OCI-LY7 (cell line): ENCODE measurements around the gene ICA1. TPM values are rescaled to one million over a fixed set of nuclear protein-coding genes. Genes with fewer than 3 reads are reported as not detected.
"Not testable (repeated sequence)": the region's sequence is repeated elsewhere in the genome, so short reads cannot be mapped to it uniquely, and the experiment has no call there.

Experiments used
- BruUV-seq: library from RNA; stranded (reverse); fragments of 400-500 nt; replicated peaks from 2 replicates; lab custom pipeline; 2021; lab: Mats Ljungman, UMichigan
- CTCF ChIA-PET: fragments of 300-600 bp; sonication (Branson Sonifier 250); formaldehyde crosslinking; loops from one replicate; lab custom pipeline; 2022; ENCODE audit warnings: antibody characterized with exemption; ENCODE audit not compliant: unreplicated experiment; lab: Charles Lee
- POLR2A ChIA-PET: fragments of 300-600 bp; sonication (Branson Sonifier 250); formaldehyde crosslinking; loops from one replicate; lab custom pipeline; 2022; ENCODE audit warnings: antibody characterized with exemption; lab: Charles Lee
- DNase-seq: peaks from one replicate; pipeline ENCODE4 v3.0.0-alpha.2; 2015; ENCODE audit warnings: low spot score
- H2AFZ ChIP-seq: fragments of 200-600 bp; sonication (generic), shearing (Covaris generic); 2 replicates; pipeline ENCODE4 v1.6.1; 2014; ENCODE audit warnings: mild to moderate bottlenecking, antibody characterized with exemption, low read length, moderate library complexity
- H3K27ac ChIP-seq: fragments of 200-600 bp; sonication (generic); 2 replicates; pipeline ENCODE4 v1.5.1; 2014; ENCODE audit warnings: mixed run types, low read depth, mild to moderate bottlenecking, moderate library complexity, low read length, inconsistent platforms; ENCODE audit not compliant: poor library complexity, severe bottlenecking
- H3K36me3 ChIP-seq: fragments of 200-600 bp; sonication (generic); 2 replicates; pipeline ENCODE4 v1.6.1; 2014; ENCODE audit warnings: mild to moderate bottlenecking, antibody characterized with exemption, low read length, moderate library complexity, mixed read lengths; ENCODE audit not compliant: insufficient read depth
- H3K4me1 ChIP-seq: fragments of 200-600 bp; sonication (generic); 2 replicates; pipeline ENCODE4 v1.5.1; 2014; ENCODE audit warnings: mild to moderate bottlenecking, low read length; ENCODE audit not compliant: insufficient read depth, poor library complexity, severe bottlenecking
- H3K4me2 ChIP-seq: fragments of 200-600 bp; sonication (generic); 2 replicates; pipeline ENCODE4 v1.6.1; 2014; ENCODE audit warnings: mild to moderate bottlenecking, low read length
- H3K4me3 ChIP-seq: fragments of 200-600 bp; sonication (generic); 2 replicates; pipeline ENCODE4 v1.5.1; 2014; ENCODE audit warnings: mild to moderate bottlenecking, low read depth, low read length; ENCODE audit not compliant: poor library complexity, severe bottlenecking
- H3K79me2 ChIP-seq: fragments of 200-600 bp; sonication (generic); 2 replicates; pipeline ENCODE4 v1.6.1; 2016; ENCODE audit warnings: low read depth, mild to moderate bottlenecking, low read length, moderate library complexity, mixed read lengths; ENCODE audit not compliant: insufficient read depth
- H3K9me2 ChIP-seq: fragments of 200-600 bp; sonication (generic); 2 replicates; pipeline ENCODE4 v1.6.1; 2016; ENCODE audit warnings: mild to moderate bottlenecking, low read length, mixed read lengths; ENCODE audit not compliant: insufficient read depth
- H3K9me3 ChIP-seq: fragments of 200-600 bp; sonication (generic); 2 replicates; pipeline ENCODE4 v1.6.1; 2014; ENCODE audit warnings: mild to moderate bottlenecking, mixed run types, low read length, mixed read lengths
- H4K20me1 ChIP-seq: fragments of 200-600 bp; sonication (generic); 2 replicates; pipeline ENCODE4 v1.6.1; 2014; ENCODE audit warnings: mild to moderate bottlenecking, antibody characterized with exemption, low read length, moderate library complexity, mixed read lengths; ENCODE audit not compliant: insufficient read depth
- CTCF ChIP-seq: fragments of 200-600 bp; sonication (generic); conservative IDR thresholded peaks from 2 replicates; pipeline ENCODE4 v1.5.1; 2014; ENCODE audit warnings: mild to moderate bottlenecking, antibody characterized with exemption, low read length, moderate library complexity, mixed read lengths
- EZH2phosphoT487 ChIP-seq: fragments of 200-600 bp; sonication (generic); IDR thresholded peaks from 2 replicates; pipeline ENCODE4 v1.6.1; 2018; ENCODE audit warnings: low read depth, borderline replicate concordance, mild to moderate bottlenecking, mixed run types, antibody characterized with exemption, low read length, moderate library complexity, mixed read lengths
- intact Hi-C: fragments of 100-400 bp; cut with micrococcal nuclease; formaldehyde crosslinking; loops from one replicate; pipeline ENCODE4 v1.10.0; 2022; ENCODE audit not compliant: unreplicated experiment
- total RNA-seq, 2 experiments: library from RNA; depleted of rRNA in 1 of 2; stranded (reverse); fragments of >200 nt in 1 of 2; shearing (Covaris generic) in 1 of 2; gene quantifications; 2 replicates each; pipeline ENCODE4 v1.2.3, GENCODE V29; 2014 to 2022

ICA1 gene
- total RNA-seq, 2 experiments from 2014 or later, result 0.49 TPM; not detected in 1

- Histone ChIP-seq H3K4me1 (no peaks in the 10 kb centered on the region), H3K36me3 (no peaks in the 10 kb centered on the region), H4K20me1 (no peaks in the 10 kb centered on the region), H3K79me2 (no peaks in the 10 kb centered on the region), H3K9me3 (no peaks in the 10 kb centered on the region), H3K4me2 (no peak overlapping the region), H3K27ac (no peak overlapping the region), H3K4me3 (no peak overlapping the region), H2AFZ (no peak overlapping the region), H3K9me2 (no peaks in the 10 kb centered on the region)
- TF ChIP-seq CTCF, result no peak
- no peak for TF ChIP-seq EZH2phosphoT487
- intact Hi-C loops, result no loop called here
- ChIA-PET CTCF (no interaction called here), POLR2A (no interaction called here)
- DNase-seq, result no peak
- BruUV-seq, result no TSS peak
Measured at GRCh38 chr7:8246020-8246419, 15.9 kb downstream of the ICA1 start.

DNA sequence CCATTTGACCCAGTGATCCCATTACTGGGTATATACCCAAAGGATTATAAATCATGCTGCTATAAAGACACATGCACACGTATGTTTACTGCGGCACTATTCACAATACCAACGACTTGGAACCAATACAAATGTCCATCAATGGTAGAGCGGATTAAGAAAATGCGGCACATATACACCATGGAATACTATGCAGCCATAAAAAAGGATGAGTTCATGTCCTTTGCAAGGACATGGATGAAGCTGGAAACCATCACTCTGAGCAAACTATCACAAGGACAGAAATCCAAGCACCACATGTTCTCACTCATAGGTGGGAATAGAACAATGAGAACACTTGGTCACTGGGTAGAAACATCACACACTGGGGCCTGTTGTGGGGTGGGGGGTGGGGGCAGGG, 16.9 kb downstream of the ICA1 start:
- H3K27ac ChIP-seq, H3K79me2 ChIP-seq, H4K20me1 ChIP-seq, H3K9me2 ChIP-seq, POLR2A ChIA-PET, CTCF ChIA-PET, DNase-seq, intact Hi-C loops, H3K36me3 ChIP-seq, H3K4me2 ChIP-seq, BruUV-seq, H2AFZ ChIP-seq, H3K9me3 ChIP-seq, H3K4me3 ChIP-seq, H3K4me1 ChIP-seq: not testable (repeated sequence)

GRCh38 chr7:8243059-8243458, 18.9 kb downstream of the ICA1 start:
- CTCF ChIA-PET, BruUV-seq: not testable (repeated sequence)

DNA sequence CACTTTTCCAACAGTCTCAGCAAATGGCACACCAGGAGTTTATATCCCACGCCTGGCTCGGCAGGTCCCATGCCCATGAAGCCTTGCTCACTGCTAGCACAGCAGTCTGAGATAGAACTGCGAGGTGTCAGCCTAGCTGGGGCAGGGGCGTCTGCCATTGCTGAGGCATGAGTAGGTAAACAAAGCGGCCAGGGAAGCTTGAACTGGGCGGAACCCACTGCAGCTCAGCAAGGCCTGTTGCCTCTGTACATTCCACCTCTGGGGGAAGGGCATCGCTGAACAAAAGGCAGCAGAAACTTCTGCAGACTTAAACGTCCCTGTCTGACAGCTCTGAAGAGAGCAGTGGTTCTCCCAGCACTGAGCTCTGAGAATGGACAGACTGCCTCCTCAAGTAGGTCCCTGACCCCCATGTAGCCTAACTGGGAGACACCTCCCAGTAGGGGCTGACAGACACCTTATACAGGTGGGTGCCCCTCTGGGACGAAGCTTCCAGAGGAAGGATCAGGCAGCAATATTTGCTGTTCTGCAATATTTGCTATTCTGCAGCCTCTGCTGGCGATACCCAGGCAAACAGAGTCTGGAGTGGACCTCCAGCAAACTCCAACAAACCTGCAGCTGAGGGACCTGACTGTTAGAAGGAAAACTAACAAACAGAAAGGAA, 22.1 kb downstream of the ICA1 start:
- H3K4me2 ChIP-seq, POLR2A ChIA-PET, H3K9me3 ChIP-seq, H3K4me1 ChIP-seq, BruUV-seq, H3K79me2 ChIP-seq, DNase-seq, H3K36me3 ChIP-seq, intact Hi-C loops, H3K27ac ChIP-seq, H4K20me1 ChIP-seq, CTCF ChIA-PET, H2AFZ ChIP-seq, H3K9me2 ChIP-seq, H3K4me3 ChIP-seq: not testable (repeated sequence)

More at GRCh38 chr7:8243059-8243458, 18.9 kb downstream of the ICA1 start:
- H3K4me3 ChIP-seq, H3K36me3 ChIP-seq, H3K4me2 ChIP-seq, DNase-seq, H4K20me1 ChIP-seq, H3K9me2 ChIP-seq, H2AFZ ChIP-seq, H3K4me1 ChIP-seq, H3K9me3 ChIP-seq, intact Hi-C loops, H3K79me2 ChIP-seq, H3K27ac ChIP-seq, POLR2A ChIA-PET: not testable (repeated sequence)
